GM12873 (cell line): ENCODE results near the gene MACO1.
A peak's percentile ranks its signal among the peaks of the same experiment; 100 is the strongest.

ENCODE experiments used
- CTCF ChIP-seq: IDR thresholded peaks from 2 replicates; pipeline ENCODE4 v1.5.1; 2012; ENCODE audit warnings: low read depth, mild to moderate bottlenecking, moderate library complexity, low read length, control low read depth; ENCODE audit not compliant: insufficient read depth; ENCODE audit errors: missing control alignments

The MACO1 gene

GRCh38 chr1:25503551-25504426 is 73.1 kb downstream of the MACO1 start:
- TF ChIP-seq CTCF = peak; percentile 70

DNA sequence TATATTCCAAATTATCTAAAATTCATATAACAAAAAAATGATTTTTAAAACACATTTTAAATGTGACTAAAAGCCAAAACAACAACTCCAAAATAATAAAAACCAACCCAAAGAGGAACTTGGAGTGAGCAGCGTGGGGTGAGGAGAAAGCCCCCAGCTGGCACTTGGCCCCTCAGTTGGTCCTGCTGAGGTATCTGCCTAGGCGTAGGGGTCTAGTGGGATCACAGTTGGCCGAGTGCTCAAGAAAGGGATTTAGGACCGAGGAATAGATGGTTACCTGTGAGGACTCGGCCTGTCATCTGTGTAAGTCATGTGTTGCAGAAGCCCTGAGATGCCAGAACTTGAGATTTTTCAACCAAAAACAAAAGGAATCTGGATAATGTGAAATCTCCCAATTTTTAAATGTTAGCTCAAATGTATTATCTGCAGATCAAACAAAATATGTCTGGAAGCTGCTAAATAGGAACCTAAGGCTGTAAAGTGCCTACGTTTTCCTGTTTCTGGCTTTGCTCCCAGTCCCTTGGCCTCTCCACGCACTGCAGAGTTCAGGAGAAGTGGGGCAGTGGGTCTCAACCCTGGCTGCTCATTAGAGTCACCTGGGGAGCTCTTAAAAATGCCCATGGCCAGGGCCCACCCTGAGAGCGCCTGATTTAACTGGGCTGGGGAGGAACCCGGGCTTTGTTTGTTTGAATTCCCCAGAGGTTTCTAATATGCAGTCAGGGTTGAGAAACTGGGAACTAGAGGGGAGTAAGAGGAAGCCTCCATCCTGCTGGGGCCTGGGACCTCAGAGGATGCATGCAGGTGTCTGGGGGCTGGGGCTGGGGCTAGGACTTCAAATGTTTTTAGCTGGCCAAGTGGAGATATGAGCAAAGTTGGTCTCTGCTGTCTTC is 74.3 kb downstream of the MACO1 start:
- no peak for TF ChIP-seq CTCF

DNA sequence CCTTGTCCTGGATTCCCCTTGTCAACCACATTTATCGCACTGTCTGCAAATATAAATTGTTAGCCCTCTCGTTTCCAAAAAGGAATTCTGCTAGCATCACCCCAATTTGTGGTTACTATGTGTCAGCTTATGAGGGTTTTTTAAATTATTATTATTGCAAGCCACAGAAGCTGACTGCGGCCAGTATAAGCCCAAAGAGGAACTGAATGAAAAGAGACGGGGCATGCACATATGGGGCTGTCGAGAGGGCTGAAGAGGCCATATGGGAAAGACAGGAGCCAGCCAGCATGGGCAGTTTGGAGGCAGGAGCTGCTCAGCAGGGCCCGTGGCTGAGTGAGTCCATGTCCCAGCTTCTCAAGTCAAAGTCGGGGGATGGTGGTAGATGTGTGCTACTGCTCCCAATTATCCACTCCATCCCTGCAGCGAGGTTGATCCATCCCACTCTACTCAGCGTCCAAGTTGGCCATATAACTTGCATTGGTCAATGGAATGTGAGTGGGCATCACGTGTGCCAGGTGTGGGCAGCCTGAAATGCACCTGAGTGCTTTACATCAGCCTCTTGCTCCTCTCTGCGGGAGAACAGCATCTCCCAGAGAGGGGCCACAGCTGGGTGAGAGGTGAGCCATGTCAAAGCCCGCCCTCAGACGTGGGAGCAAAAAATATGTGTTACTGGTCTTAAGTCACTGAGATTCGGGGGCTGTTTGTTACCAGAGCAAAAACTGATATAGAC is 75.1 kb downstream of the MACO1 start:
- no peak for TF ChIP-seq CTCF

- no peak for TF ChIP-seq CTCF
Observed at GRCh38 chr1:25513666-25514065, 83.0 kb downstream of the MACO1 start.

DNA sequence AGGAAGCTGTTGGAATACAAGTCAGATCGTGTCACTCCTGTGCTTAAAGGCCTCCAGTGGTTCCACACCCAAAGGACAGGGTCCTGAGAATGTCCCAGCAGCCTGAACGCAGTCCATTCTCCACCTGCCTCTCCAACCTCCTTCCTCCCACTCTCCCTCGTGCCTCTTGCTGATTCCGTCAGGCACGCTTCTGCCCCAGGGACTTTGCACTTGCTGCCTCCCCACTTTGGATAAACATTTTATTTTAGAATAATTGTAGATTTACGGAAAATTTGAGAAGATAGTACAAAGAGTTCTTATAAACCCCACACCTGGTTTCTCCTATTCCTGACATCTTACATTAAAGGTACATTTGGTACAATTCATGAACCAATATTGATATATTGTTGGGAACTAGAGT is 84.3 kb downstream of the MACO1 start:
- no peak for TF ChIP-seq CTCF

DNA sequence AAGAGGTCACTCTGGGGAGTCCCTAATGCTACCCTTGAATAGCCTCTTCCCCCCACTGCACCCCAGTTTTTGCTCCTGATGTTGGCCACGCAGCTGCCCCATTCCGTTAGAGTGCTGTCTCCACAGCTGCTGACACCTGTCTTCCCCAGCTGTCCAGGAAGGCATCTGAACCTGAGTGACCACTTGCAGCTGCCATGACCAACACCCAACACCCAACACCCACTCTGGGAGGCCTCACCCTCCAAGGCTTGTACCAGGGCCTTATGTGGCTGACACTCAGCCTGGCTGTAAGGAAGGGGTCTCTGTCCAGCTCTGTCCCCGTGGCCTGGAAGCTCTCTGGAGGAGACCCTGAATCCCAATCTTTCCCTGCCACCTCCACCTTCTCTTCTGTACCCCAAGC is 86.0 kb downstream of the MACO1 start:
- no peak for TF ChIP-seq CTCF
